Measurements from ENCODE around the gene NFX1.

GRCh38 chr9:33366979-33367480 lies 76.7 kb downstream of the NFX1 start:
- TF ChIP-seq SMARCA5 (IDR thresholded peaks at IDR 0.05) = no peak
- no peak for TF ChIP-seq POLR2AphosphoS5 (IDR thresholded peaks at IDR 0.05; ENCODE audit: low read length)
- no peak for TF ChIP-seq ZBTB40 (IDR thresholded peaks at IDR 0.05; ENCODE audit: borderline replicate concordance)
- TF ChIP-seq JUND (IDR thresholded peaks at IDR 0.05; ENCODE audit: low read depth, low read length) = no peak

All from GM12878 (cell line).